Glomerular visceral epithelial cell (primary cell): ENCODE results near the gene LRPPRC.
A peak's percentile ranks its signal among the peaks of the same experiment; 100 is the strongest.
"Not testable (repeated sequence)": the region's sequence is repeated elsewhere in the genome, so short reads cannot be mapped to it uniquely, and the experiment has no call there.

Experiments
- DNase-seq: peaks from one replicate; pipeline ENCODE4 v3.0.0-alpha.2; 2016; ENCODE audit errors: extremely low spot score

Gene LRPPRC

GRCh38 chr2:43911136-43911790 is 84.5 kb downstream of the LRPPRC start:
- DNase-seq: not testable (repeated sequence)

- DNase-seq: no peak
Observed at GRCh38 chr2:43906448-43907109, 89.2 kb downstream of the LRPPRC start.

DNA sequence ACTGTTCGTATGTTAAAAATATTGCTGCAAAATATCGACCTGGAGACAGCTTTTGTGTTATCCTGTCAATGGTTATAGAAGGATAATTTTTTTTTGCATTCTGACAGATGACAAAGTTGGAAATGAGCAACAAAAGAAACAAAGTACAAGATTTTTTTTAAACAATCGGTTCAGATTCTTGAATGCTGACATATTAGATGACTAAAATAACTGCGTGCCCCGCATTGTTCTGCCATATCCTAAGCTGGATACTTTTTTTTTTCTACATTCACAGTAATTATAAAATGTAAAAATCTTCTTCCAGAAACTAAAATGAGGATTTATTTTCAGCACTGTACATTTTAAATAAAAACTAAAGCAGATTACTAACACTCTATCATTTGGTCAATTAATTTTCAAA is 89.9 kb downstream of the LRPPRC start:
- peak; percentile 17 for DNase-seq

DNA sequence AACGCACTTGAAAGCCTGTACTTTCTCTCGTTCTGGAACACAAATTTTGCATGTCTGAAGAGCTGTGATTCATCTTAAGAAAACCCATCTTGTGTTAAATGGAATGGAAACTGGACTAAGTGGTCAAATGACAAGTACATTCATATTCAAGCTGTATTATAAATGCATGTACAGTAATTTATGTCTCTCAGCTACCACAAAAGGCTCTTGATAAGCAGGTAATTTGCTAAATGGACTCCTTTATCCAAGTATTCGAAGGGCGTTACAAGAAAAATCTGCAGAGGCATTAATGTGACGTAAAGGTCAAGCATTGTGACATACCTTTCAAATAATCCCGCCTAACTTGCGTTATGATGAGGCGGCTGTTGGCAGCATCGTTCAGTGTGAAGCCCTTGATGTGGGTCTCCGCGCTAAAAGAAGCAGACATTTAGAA is 90.4 kb downstream of the LRPPRC start:
- DNase-seq: peak; percentile 60

- DNase-seq: no peak
Observed at GRCh38 chr2:43899589-43899988, 96.2 kb downstream of the LRPPRC start.

DNA sequence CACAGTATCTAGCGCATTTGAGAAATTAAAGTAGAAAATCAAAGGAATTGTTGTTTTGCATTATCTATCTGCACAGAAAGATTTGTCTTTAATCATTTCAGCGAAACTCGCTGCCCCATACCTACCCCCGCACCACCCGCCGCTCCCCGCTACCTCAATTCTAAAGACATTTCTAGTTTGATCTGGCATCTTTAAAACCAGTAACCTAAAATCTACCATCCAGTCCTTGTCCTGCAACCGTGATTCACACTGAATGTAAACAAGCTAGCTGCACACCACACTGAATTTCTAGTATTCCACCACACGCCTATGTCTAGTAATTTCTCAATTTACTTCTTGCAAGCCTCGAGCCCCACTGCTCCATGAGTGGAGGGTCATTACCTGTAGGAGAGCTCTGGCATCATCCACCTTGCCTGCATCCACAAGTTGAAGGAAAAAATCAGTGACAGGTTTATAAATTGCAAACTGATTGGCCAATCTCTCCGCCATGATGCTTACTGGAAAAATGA is 96.9 kb downstream of the LRPPRC start:
- DNase-seq: no peak

DNA sequence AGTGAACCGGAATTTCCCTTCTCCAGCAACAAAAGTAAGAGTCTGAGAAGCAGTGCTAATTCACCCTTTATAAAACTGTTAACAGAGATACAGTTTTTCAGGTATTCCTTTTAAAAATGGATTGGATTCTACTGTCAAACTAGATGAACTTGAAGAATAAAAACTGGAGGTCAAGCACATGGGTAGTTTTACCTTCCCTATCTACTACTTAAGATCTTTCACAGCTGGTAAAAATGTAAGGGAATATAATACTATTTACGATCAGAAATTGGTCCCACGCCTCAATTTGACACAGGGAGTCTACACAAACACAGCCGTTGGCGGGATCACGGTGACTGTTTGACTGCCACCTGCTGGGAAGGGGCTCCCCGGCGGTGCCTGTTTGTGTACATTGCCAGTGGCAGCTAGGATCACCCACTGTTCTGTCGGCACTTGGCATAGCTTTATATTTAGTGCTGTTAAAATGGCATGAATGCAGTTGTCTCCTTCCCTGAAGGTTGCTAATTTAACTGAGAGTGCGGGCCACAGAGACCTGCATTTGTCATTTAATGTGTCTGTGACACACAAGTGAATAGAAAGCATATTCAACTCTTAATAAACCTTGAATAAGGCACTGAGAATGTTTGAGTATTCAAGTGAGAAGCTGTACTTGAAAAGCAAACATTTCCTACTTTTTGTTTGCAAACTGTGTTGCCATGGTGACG is 97.5 kb downstream of the LRPPRC start:
- no peak for DNase-seq

DNA sequence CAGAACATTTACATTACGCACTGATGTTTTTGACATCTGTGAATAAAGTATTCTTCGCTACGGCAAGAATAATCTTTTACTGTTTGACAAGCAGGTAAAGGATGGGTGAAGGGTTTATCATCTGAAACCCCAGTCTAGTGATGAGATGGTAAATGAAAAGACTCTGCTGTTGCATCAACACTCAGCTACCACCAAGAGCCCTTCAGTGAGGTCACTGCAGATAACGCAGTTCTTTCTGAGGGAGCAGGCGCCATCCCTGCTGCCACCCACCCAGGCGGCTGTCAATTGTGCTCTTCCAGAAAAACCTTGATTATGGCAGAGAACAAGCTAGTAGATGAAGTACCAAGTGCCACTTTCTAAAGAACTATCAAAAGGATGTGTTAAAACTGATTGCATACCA is 98.3 kb downstream of the LRPPRC start:
- no peak for DNase-seq

DNA sequence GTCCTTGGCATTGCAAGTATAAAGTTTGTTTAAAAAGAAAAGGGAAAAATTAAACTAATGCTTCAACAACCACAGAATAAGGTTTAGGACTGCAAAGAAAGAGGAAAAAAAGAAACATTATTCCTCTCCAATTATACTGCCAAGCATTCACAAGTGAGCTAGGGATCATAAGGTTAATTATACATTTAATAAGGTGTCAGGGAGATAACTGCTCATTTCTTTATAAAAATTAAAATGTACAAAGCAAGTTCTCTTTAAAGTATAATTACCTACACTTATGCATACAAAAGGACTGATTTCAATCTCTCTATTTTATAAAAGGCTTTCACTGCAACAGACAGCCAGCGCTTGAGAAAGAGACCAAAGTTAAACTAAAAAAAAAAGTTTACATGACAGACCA is 98.9 kb downstream of the LRPPRC start:
- no peak for DNase-seq

- no peak for DNase-seq
Observed at GRCh38 chr2:43894743-43895142, 101.0 kb downstream of the LRPPRC start.

DNA sequence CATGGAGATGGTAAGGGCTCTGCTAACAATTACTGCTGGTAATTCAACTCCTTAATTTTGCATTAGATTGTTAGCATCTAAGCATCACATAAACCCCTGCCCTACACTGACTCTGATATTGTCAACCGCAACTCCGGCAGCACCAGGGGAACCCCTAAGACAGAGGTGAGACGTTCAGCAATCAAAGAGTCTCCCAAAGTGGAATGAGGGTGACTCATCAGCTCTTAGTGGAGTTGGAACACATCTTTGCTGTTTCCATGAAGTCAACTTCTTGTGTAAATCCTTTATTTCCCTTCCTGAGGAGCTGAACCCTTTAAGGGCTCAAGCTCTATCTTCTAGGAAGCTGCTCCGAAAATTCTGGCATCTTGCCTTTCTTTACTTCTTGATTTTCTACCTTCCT is 104.9 kb downstream of the LRPPRC start:
- DNase-seq: no peak

DNA sequence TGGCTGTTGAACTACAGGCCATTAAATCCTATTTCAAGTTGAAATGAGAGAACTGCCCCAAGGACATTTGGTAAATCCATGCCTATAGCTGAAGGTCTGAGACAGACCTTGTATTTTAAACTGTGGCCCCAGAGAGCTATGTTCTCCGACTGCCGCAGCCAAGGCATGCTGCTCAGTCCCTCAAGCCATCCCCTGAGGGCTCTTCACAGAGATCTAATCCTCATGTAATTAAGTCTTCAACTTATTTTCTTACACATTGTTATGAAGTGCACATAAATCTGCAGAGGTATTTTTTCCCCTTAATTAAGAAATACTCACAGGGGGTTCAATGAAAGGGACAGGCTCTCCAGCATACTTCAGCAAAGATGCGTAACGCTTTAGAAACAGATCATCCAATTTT is 106.4 kb downstream of the LRPPRC start:
- DNase-seq: no peak

DNA sequence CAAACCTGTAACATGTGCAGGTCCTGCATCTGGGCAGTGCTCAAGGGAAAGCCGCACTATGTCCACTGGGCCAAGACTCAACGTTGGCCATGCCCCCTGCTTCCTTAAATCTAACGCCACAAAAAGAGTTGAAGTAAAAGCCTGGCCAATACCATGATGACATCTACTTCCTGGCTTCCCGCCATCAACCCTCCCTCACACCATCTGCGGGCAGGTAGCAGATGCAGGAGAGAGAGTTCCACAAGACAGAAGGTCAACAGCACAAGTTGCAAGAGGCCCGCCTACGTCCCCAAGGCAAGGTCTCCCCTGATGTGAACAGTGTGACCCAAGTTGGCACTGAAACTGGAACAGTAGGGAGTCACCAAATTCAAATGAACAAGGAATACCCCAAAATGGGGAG is 108.6 kb downstream of the LRPPRC start:
- DNase-seq: no peak

DNA sequence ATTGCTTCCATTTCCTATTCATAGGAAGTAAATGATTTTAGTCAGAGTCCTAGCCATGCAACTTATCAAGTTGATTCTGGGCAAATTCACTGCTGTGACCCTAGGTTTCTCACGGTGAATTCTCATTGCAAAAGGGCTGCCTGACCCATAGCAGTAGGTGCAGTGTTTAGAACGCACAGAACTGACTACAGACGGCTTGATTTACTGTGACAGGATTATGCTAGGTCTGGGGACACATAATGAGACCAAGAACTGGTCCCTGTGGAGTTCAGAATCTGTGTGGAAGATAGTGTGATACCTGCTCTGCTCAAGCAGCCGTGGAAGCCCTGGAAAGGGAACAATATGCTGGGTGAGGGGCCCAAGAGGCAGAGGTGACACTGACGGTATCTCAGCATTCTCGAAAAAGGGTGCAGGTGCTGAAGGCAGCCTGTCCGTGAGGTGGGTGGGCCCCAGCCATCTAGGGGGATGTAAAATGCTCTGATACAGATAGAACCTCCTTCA is 110.6 kb downstream of the LRPPRC start:
- DNase-seq: no peak

DNA sequence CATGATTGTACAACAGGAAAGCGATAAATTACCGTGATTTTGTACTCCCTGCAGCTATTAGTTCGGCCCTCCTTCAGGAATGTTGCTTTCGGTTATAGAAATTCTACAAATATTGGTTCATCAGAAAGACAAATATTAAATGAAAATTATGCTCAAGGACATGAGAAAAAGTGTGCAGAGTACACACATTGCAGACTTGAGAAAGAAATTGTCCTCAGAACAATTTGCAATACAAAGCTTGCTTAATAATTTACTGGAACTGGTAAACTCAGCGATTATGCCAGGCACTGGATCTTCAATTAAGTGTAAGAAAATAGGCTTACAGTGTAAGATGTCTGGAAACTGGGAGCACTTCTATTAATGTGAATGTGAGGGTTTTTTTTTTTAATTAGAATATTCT is 111.1 kb downstream of the LRPPRC start:
- no peak for DNase-seq

- DNase-seq: no peak
Observed at GRCh38 chr2:43882312-43882711, 113.5 kb downstream of the LRPPRC start.

DNA sequence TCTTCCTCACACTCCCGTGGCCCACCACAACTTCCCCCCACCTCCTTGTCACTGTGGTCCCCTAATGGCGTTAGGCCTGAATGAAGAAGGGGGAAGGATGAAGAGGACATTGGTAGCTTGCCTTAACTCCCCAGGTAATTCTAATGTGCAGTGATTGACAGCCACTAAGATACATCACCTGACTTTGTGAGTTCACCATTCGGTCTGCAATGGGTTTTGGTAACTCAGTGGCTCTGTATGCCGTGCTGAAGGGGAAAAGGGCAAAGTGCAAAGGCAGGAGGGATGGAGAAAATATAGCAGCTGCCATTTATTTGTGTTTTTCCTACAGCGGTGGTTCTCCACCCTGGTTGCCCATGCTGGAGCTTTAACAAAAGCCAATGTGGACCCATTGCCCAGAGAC is 114.8 kb downstream of the LRPPRC start:
- DNase-seq: no peak

GRCh38 chr2:43880471-43880870 is 115.3 kb downstream of the LRPPRC start:
- DNase-seq: no peak

GRCh38 chr2:43879261-43879660 is 116.5 kb downstream of the LRPPRC start:
- DNase-seq: no peak

GRCh38 chr2:43877782-43878464 is 117.9 kb downstream of the LRPPRC start:
- peak; percentile 61 for DNase-seq

DNA sequence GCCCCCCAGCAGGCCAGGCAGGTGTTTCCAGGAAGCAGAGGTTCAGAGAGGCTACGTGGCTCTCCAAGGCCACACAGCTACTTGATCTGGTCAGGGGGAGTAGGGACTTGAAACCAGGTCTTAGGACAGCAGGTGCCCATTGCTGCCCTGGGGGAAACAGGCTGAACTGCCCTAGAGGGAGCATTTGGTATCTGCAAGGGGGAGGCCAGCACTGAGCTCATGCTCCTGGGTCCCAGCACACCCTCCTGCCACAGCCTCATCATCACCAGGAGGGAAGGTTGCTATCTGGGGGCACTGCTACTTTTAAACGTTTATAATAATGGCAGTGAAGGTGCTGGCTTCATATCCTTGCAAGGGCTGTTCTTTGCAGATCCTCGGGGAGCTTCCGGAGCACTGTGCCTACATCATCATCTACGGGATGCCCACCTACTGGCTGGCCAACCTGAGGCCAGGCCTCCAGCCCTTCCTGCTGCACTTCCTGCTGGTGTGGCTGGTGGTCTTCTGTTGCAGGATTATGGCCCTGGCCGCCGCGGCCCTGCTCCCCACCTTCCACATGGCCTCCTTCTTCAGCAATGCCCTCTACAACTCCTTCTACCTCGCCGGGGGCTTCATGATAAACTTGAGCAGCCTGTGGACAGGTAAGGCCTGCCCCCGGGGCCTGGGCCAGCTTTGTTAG is 120.9 kb downstream of the LRPPRC start:
- DNase-seq: no peak

DNA sequence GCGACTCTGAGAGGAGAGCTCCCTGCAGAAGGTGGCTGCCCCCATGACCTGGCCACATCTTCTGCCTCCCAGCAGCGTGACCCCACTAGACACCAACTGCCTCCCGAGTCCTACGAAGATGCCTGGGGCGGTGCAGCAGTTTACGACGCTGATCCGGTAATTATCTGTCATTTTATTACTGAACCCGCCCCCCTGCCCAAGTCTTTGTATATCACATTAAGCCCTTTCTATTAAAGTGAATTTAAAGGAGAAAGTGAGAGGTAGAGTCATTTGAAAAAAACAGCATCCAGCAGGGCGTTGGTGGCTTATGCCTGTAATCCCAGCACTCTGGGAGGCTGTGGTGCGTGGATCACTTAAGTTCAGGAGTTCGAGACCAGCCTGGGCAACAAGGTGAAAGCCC is 123.6 kb downstream of the LRPPRC start:
- DNase-seq: no peak
